C4-2B (cell line): Measurements from ENCODE around the gene MPL.

Source experiments
- H3K27ac ChIP-seq: fragments of 450-650 bp; 2 replicates; pipeline ENCODE4 v1.5.1; 2017
- CTCF ChIP-seq: fragments of 450-650 bp; conservative IDR thresholded peaks from 2 replicates; pipeline ENCODE4 v1.5.1; 2017; ENCODE audit warnings: mild to moderate bottlenecking
- ZFX ChIP-seq: fragments of 450-650 bp; IDR thresholded peaks from 2 replicates; pipeline ENCODE4 v1.6.1; 2017

The MPL gene

GRCh38 chr1:43307458-43308158 is 30.0 kb upstream of the MPL start:
- no peak overlapping the region for H3K27ac ChIP-seq
- TF ChIP-seq CTCF (no peak), ZFX (no peak)

GRCh38 chr1:43308635-43309404 is 28.8 kb upstream of the MPL start:
- TF ChIP-seq CTCF: no peak
- no peak for TF ChIP-seq ZFX
- H3K27ac ChIP-seq: no peak overlapping the region

- no peak for TF ChIP-seq CTCF
- no peak for TF ChIP-seq ZFX
- no peak overlapping the region for H3K27ac ChIP-seq
These were observed 28.1 kb upstream of the MPL start for GRCh38 chr1:43309405-43310025.

GRCh38 chr1:43311521-43311920 is 26.1 kb upstream of the MPL start:
- TF ChIP-seq ZFX: no peak
- TF ChIP-seq CTCF: no peak
- no peak overlapping the region for H3K27ac ChIP-seq

- H3K27ac ChIP-seq: no peak overlapping the region
- TF ChIP-seq CTCF (no peak), ZFX (no peak)
These were observed 25.4 kb upstream of the MPL start for GRCh38 chr1:43312212-43312623.

- TF ChIP-seq ZFX: no peak
These were observed 24.7 kb upstream of the MPL start for GRCh38 chr1:43312663-43313515.

GRCh38 chr1:43313771-43314170 is 23.8 kb upstream of the MPL start:
- TF ChIP-seq ZFX (no peak), CTCF (no peak)
- H3K27ac ChIP-seq: no peak overlapping the region

More at GRCh38 chr1:43312663-43313515, 24.7 kb upstream of the MPL start:
- H3K27ac ChIP-seq: no peak overlapping the region
